GM12801 (cell line): ENCODE data around the gene ERBB4.

Experiments used
- CTCF ChIP-seq: IDR thresholded peaks from one replicate; pipeline ENCODE4 v1.5.1; 2011; ENCODE audit warnings: control low read depth; ENCODE audit not compliant: insufficient read length; ENCODE audit errors: extremely low read depth

ERBB4 gene

GRCh38 chr2:211900518-211900917, 638.1 kb downstream of the ERBB4 start:
- no peak for TF ChIP-seq CTCF

GRCh38 chr2:211900000-211900399, 638.6 kb downstream of the ERBB4 start:
- no peak for TF ChIP-seq CTCF

GRCh38 chr2:211898702-211899101, 639.9 kb downstream of the ERBB4 start:
- TF ChIP-seq CTCF: no peak

GRCh38 chr2:211881449-211881848, 657.2 kb downstream of the ERBB4 start:
- no peak for TF ChIP-seq CTCF

GRCh38 chr2:211879323-211879722, 659.3 kb downstream of the ERBB4 start:
- no peak for TF ChIP-seq CTCF

- no peak for TF ChIP-seq CTCF
Observed at GRCh38 chr2:211877061-211877460, 661.5 kb downstream of the ERBB4 start.

- no peak for TF ChIP-seq CTCF
Observed at GRCh38 chr2:211875488-211875887, 663.1 kb downstream of the ERBB4 start.
